HCT116 (cell line): ENCODE results near the gene LRRN1.

Source experiments
- CEBPB ChIP-seq: IDR thresholded peaks from 2 replicates; pipeline ENCODE4 v1.6.1; 2012; ENCODE audit warnings: low read depth
- CTCF ChIP-seq, 3 experiments: fragments of 200-600 bp in 1 of 3; sonication (generic) in 1 of 3; IDR thresholded peaks in 2 of 3; conservative IDR thresholded peaks in 1 of 3; 2 replicates each; pipeline ENCODE4 v1.5.1; 2012 to 2017; ENCODE audit warnings: low read depth in 2 of 3, low read length in 2 of 3, antibody characterized with exemption in 1 of 3, borderline replicate concordance in 1 of 3, control low read depth in 1 of 3, mild to moderate bottlenecking in 1 of 3, mixed read lengths in 1 of 3, mixed run types in 1 of 3, moderate library complexity in 1 of 3; ENCODE audit not compliant: insufficient read depth in 1 of 3
- EGR1 ChIP-seq: IDR thresholded peaks from 2 replicates; pipeline ENCODE4 v1.6.1; 2012; ENCODE audit warnings: low read depth
- EZH2 ChIP-seq: fragments of 200-600 bp; sonication (generic); IDR thresholded peaks from 2 replicates; pipeline ENCODE4 v1.6.1; 2017; ENCODE audit warnings: antibody characterized with exemption, mixed run types
- EZH2phosphoT487 ChIP-seq: fragments of 200-600 bp; IDR thresholded peaks from 2 replicates; pipeline ENCODE4 v1.6.1; 2018; ENCODE audit warnings: antibody characterized with exemption, borderline replicate concordance
- FOSL1 ChIP-seq: IDR thresholded peaks from 2 replicates; pipeline ENCODE4 v1.6.1; 2012; ENCODE audit warnings: low read depth
- POLR2A ChIP-seq: IDR thresholded peaks from 2 replicates; pipeline ENCODE4 v1.7.0; 2011; ENCODE audit warnings: borderline replicate concordance; ENCODE audit not compliant: insufficient read depth, insufficient read length; ENCODE audit errors: extremely low read depth
- SP1 ChIP-seq: IDR thresholded peaks from 2 replicates; pipeline ENCODE4 v1.6.1; 2012; ENCODE audit warnings: low read depth
- TCF7L2 ChIP-seq: IDR thresholded peaks from 2 replicates; pipeline ENCODE4 v1.7.0; 2011; ENCODE audit warnings: borderline replicate concordance, inconsistent platforms; ENCODE audit not compliant: insufficient read depth, insufficient read length; ENCODE audit errors: extremely low read depth
- YY1 ChIP-seq: IDR thresholded peaks from 2 replicates; pipeline ENCODE4 v1.6.1; 2011; ENCODE audit warnings: low read length, low read depth, moderate library complexity, mild to moderate bottlenecking; ENCODE audit not compliant: insufficient replicate concordance; ENCODE audit errors: extremely low read depth
- TF ChIP-seq, protein P1 (sequence below): IDR thresholded peaks from 2 replicates; pipeline ENCODE4 v1.6.1; 2012; ENCODE audit warnings: low read depth
- TF ChIP-seq, protein P2 (sequence below): IDR thresholded peaks from 2 replicates; pipeline ENCODE4 v1.6.1; 2012
- TF ChIP-seq, protein P3 (sequence below): IDR thresholded peaks from 2 replicates; pipeline ENCODE4 v1.6.1; 2011; ENCODE audit warnings: mild to moderate bottlenecking, low read length, moderate library complexity; ENCODE audit not compliant: insufficient replicate concordance; ENCODE audit errors: extremely low read depth
- TF ChIP-seq, protein P4 (sequence below): IDR thresholded peaks from 2 replicates; pipeline ENCODE4 v1.6.1; 2012

- TF ChIP-seq, protein P1, sequence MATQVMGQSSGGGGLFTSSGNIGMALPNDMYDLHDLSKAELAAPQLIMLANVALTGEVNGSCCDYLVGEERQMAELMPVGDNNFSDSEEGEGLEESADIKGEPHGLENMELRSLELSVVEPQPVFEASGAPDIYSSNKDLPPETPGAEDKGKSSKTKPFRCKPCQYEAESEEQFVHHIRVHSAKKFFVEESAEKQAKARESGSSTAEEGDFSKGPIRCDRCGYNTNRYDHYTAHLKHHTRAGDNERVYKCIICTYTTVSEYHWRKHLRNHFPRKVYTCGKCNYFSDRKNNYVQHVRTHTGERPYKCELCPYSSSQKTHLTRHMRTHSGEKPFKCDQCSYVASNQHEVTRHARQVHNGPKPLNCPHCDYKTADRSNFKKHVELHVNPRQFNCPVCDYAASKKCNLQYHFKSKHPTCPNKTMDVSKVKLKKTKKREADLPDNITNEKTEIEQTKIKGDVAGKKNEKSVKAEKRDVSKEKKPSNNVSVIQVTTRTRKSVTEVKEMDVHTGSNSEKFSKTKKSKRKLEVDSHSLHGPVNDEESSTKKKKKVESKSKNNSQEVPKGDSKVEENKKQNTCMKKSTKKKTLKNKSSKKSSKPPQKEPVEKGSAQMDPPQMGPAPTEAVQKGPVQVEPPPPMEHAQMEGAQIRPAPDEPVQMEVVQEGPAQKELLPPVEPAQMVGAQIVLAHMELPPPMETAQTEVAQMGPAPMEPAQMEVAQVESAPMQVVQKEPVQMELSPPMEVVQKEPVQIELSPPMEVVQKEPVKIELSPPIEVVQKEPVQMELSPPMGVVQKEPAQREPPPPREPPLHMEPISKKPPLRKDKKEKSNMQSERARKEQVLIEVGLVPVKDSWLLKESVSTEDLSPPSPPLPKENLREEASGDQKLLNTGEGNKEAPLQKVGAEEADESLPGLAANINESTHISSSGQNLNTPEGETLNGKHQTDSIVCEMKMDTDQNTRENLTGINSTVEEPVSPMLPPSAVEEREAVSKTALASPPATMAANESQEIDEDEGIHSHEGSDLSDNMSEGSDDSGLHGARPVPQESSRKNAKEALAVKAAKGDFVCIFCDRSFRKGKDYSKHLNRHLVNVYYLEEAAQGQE = no peak
- TF ChIP-seq, protein P2, sequence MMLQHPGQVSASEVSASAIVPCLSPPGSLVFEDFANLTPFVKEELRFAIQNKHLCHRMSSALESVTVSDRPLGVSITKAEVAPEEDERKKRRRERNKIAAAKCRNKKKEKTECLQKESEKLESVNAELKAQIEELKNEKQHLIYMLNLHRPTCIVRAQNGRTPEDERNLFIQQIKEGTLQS = no peak
- TF ChIP-seq CTCF (IDR thresholded peaks at IDR 0.05 in 2 of 3, conservative IDR thresholded peaks at IDR 0.05 in 1 of 3; ENCODE audit: borderline replicate concordance in 1 of 3, insufficient read depth in 1 of 3, low read depth in 2 of 3, low read length in 2 of 3) = no peak
- no peak for TF ChIP-seq SP1
- TF ChIP-seq, protein P3, sequence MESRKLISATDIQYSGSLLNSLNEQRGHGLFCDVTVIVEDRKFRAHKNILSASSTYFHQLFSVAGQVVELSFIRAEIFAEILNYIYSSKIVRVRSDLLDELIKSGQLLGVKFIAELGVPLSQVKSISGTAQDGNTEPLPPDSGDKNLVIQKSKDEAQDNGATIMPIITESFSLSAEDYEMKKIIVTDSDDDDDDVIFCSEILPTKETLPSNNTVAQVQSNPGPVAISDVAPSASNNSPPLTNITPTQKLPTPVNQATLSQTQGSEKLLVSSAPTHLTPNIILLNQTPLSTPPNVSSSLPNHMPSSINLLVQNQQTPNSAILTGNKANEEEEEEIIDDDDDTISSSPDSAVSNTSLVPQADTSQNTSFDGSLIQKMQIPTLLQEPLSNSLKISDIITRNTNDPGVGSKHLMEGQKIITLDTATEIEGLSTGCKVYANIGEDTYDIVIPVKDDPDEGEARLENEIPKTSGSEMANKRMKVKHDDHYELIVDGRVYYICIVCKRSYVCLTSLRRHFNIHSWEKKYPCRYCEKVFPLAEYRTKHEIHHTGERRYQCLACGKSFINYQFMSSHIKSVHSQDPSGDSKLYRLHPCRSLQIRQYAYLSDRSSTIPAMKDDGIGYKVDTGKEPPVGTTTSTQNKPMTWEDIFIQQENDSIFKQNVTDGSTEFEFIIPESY = no peak
- no peak for TF ChIP-seq EZH2phosphoT487
- no peak for TF ChIP-seq POLR2A
- no peak for TF ChIP-seq TCF7L2
- TF ChIP-seq, protein P4, sequence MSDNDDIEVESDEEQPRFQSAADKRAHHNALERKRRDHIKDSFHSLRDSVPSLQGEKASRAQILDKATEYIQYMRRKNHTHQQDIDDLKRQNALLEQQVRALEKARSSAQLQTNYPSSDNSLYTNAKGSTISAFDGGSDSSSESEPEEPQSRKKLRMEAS = no peak
- TF ChIP-seq EGR1 = no peak
- no peak for TF ChIP-seq YY1
- no peak for TF ChIP-seq EZH2
- TF ChIP-seq CEBPB = no peak
- TF ChIP-seq FOSL1 = no peak
These were observed 1.7 kb downstream of the LRRN1 start for GRCh38 chr3:3800685-3801493.
